Stomach (tissue), 9 donors: ENCODE results near the gene BARX1. TPM values are rescaled to one million over a fixed set of nuclear protein-coding genes. Genes with fewer than 3 reads are reported as not detected.
"Not testable (repeated sequence)": the region's sequence is repeated elsewhere in the genome, so short reads cannot be mapped to it uniquely, and the experiment has no call there.

Source experiments
- DNase-seq, 2 donors: peaks; one replicate each; pipeline versions ENCODE4 v3.0.0 to v3.0.0-alpha.2; 2013 to 2019
- H3K27ac ChIP-seq, 5 donors: fragments of 200-600 bp in 4 of 5; sonication (generic) in 4 of 5; one replicate each; pipeline ENCODE4 v1.5.1; 2013 to 2019; ENCODE audit warnings: mild to moderate bottlenecking in 1 of 5, moderate library complexity in 1 of 5
- H3K27me3 ChIP-seq, 3 donors: fragments of 200-600 bp; sonication (generic); one replicate each; pipeline ENCODE4 v1.5.1; 2017 to 2019; ENCODE audit warnings: mixed run types in 1 of 3
- H3K36me3 ChIP-seq, 4 donors: fragments of 200-600 bp; sonication (generic); 1 replicate in 3 of 4; 2 replicates in 1 of 4; pipeline ENCODE4 v1.5.1; 2016 to 2019
- H3K4me1 ChIP-seq, 4 donors: fragments of 200-600 bp; sonication (generic); one replicate each; pipeline ENCODE4 v1.5.1; 2016 to 2019
- H3K4me3 ChIP-seq, 4 donors: fragments of 200-600 bp; sonication (generic) in 3 of 4; one replicate each; pipeline ENCODE4 v1.5.1; 2016 to 2019; ENCODE audit warnings: mild to moderate bottlenecking in 1 of 4
- H3K9me3 ChIP-seq, 4 donors: fragments of 200-600 bp; sonication (generic); one replicate each; pipeline ENCODE4 v1.5.1; 2016 to 2019
- EP300 ChIP-seq: sonication (generic); formaldehyde crosslinking; IDR thresholded peaks from one replicate; pipeline ENCODE4 v1.6.1; 2017; ENCODE audit warnings: antibody characterized with exemption
- POLR2A ChIP-seq, 4 donors: fragments of 450-650 bp; IDR thresholded peaks; one replicate each; pipeline ENCODE4 v1.6.1; 2016; ENCODE audit warnings: antibody characterized with exemption in 4 of 4, control low read depth in 2 of 4, mild to moderate bottlenecking in 1 of 4, moderate library complexity in 1 of 4
- POLR2AphosphoS5 ChIP-seq, 3 donors: sonication (generic); formaldehyde crosslinking; IDR thresholded peaks; one replicate each; pipeline ENCODE4 v1.6.1; 2016; ENCODE audit warnings: antibody characterized with exemption in 3 of 3
- WGBS, 5 donors: extraction: QIAGEN DNeasy Blood & Tissue Kit in 3 of 5; methylation state at CpG; one replicate each; pipeline versions ENCODE4 v1.1.5 to v1.1.7; 2013 to 2018; 5-methylcytosine and 5-hydroxymethylcytosine counted together
- intact Hi-C: fragments of 100-400 bp; cut with DNase I; formaldehyde crosslinking; loops from one replicate; pipeline ENCODE4 v1.15.1; 2023; ENCODE audit warnings: low total_unique reads
- polyA plus RNA-seq, 3 donors: library from polyadenylated mRNA; stranded (reverse); fragments of 200-250 nt; gene quantifications; one replicate each; pipeline ENCODE4 v1.2.3, GENCODE V29; 2013
- total RNA-seq, 5 donors: library from RNA; depleted of rRNA; stranded (reverse); fragments of >200 nt; gene quantifications; one replicate each; pipeline versions ENCODE4 v1.1.0 to v1.2.3, GENCODE V29; 2014 to 2016
- TF ChIP-seq, protein P1 (sequence below), 7 experiments: fragments of 450-650 bp in 4 of 7; fragments of 200-600 bp in 3 of 7; sonication (generic) in 3 of 7; IDR thresholded peaks; one replicate each; pipeline ENCODE4 v1.5.1; 2016 to 2019; ENCODE audit warnings: antibody characterized with exemption in 7 of 7, control low read depth in 2 of 7, mild to moderate bottlenecking in 1 of 7
- donor health status: healthy with polysubstance abuse.
- donor health status: Bipolar disorder and iron deficiency.
- donor health status: healthy.

BARX1 gene
- total and polyA plus RNA-seq, 8 donors: 42.0 to 256 (median 141) TPM; not detected in 1

GRCh38 chr9:93978551-93978950, 23.4 kb upstream of the BARX1 start:
- Histone ChIP-seq H3K27ac (no peak overlapping the region), H3K4me3 (no peak overlapping the region), H3K9me3 (peaks cover 0 to under 1% (median 0%) of the 10 kb centered on the region in 4 donors), H3K4me1 (peaks cover 0 to 20% (median 8%) of the 10 kb centered on the region in 4 donors), H3K27me3 (no peaks in the 10 kb centered on the region), H3K36me3 (peaks cover 0 to 22% (median 6%) of the 10 kb centered on the region in 4 donors)
- no peak for DNase-seq
- WGBS, 5 donors: 85 to 91% (median 89%) methylated on average over 2 of the region's 2 CpGs
- no peak for TF ChIP-seq POLR2AphosphoS5 (IDR thresholded peaks at IDR 0.05)
- intact Hi-C loops: no loop called here

- Histone ChIP-seq H3K36me3 (peaks cover 0 to 37% (median 11%) of the 10 kb centered on the region in 4 donors), H3K27ac (no peak overlapping the region), H3K9me3 (peaks cover 0 to 8% (median 2%) of the 10 kb centered on the region in 4 donors), H3K4me3 (no peak overlapping the region), H3K27me3 (no peaks in the 10 kb centered on the region), H3K4me1 (peaks cover 0 to 21% (median 8%) of the 10 kb centered on the region in 4 donors)
- intact Hi-C loops: no loop called here
- TF ChIP-seq EP300 (no peak), POLR2AphosphoS5 (IDR thresholded peaks at IDR 0.05) (no peak), POLR2A (IDR thresholded peaks at IDR 0.05) (no peak)
- TF ChIP-seq, protein P1, sequence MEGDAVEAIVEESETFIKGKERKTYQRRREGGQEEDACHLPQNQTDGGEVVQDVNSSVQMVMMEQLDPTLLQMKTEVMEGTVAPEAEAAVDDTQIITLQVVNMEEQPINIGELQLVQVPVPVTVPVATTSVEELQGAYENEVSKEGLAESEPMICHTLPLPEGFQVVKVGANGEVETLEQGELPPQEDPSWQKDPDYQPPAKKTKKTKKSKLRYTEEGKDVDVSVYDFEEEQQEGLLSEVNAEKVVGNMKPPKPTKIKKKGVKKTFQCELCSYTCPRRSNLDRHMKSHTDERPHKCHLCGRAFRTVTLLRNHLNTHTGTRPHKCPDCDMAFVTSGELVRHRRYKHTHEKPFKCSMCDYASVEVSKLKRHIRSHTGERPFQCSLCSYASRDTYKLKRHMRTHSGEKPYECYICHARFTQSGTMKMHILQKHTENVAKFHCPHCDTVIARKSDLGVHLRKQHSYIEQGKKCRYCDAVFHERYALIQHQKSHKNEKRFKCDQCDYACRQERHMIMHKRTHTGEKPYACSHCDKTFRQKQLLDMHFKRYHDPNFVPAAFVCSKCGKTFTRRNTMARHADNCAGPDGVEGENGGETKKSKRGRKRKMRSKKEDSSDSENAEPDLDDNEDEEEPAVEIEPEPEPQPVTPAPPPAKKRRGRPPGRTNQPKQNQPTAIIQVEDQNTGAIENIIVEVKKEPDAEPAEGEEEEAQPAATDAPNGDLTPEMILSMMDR (IDR thresholded peaks at IDR 0.05): no peak
- no peak for DNase-seq
- WGBS, 5 donors: 68 to 80% (median 78%) methylated on average over 3 to 5 of the region's 5 CpGs
Observed at GRCh38 chr9:93976973-93977372, 21.8 kb upstream of the BARX1 start.

GRCh38 chr9:93976081-93976480, 20.9 kb upstream of the BARX1 start:
- WGBS, 5 donors: 72 to 93% (median 81%) methylated on average over 3 of the region's 3 CpGs
- H3K9me3 ChIP-seq: peaks cover 0 to 8% (median 4%) of the 10 kb centered on the region in 4 donors
- TF ChIP-seq POLR2AphosphoS5 (IDR thresholded peaks at IDR 0.05) (no peak), EP300 (no peak), POLR2A (IDR thresholded peaks at IDR 0.05) (no peak)
- TF ChIP-seq, protein P1 (IDR thresholded peaks at IDR 0.05): no peak

GRCh38 chr9:93975262-93975661, 20.1 kb upstream of the BARX1 start:
- 78 to 88% (median 86%) methylated on average over 6 to 7 of the region's 7 CpGs for WGBS, 5 donors
- TF ChIP-seq POLR2AphosphoS5 (IDR thresholded peaks at IDR 0.05) (no peak), EP300 (no peak), POLR2A (IDR thresholded peaks at IDR 0.05) (no peak)
- TF ChIP-seq, protein P1 (IDR thresholded peaks at IDR 0.05): no peak
- H3K27me3 ChIP-seq: no peaks in the 10 kb centered on the region
- no peak for DNase-seq
- H3K4me1 ChIP-seq: peaks cover 0 to 21% (median 8%) of the 10 kb centered on the region in 4 donors
- no peak overlapping the region for H3K27ac ChIP-seq
- H3K9me3 ChIP-seq: peaks cover 0 to 8% (median 4%) of the 10 kb centered on the region in 4 donors
- H3K4me3 ChIP-seq: no peak overlapping the region
- H3K36me3 ChIP-seq: peaks cover 0 to 51% (median 19%) of the 10 kb centered on the region in 4 donors
- intact Hi-C loops: no loop called here

More at GRCh38 chr9:93976081-93976480, 20.9 kb upstream of the BARX1 start:
- intact Hi-C loops: no loop called here
- H3K27ac ChIP-seq: no peak overlapping the region
- DNase-seq: no peak
- no peaks in the 10 kb centered on the region for H3K27me3 ChIP-seq
- peaks cover 0 to 46% (median 18%) of the 10 kb centered on the region in 4 donors for H3K36me3 ChIP-seq
- H3K4me1 ChIP-seq: peaks cover 0 to 21% (median 8%) of the 10 kb centered on the region in 4 donors
- H3K4me3 ChIP-seq: no peak overlapping the region

DNA sequence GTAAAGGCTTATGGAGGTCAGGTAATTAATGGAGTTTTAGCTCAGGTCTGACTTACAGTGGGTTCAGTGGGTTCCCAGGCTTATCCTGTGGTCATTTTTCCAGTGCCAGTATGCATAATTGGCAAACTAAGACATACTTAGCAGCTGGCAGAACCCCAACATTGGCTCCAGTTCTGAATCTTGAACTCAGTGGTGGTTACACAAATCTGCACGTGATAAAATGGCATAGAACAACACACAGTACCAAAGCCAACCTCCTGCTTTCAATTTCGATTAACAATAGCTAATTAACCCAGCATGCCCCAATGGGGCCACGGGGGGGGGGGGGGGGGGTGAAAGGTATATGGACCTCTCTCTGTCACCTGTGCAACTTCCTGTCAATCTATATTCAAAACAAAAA, 19.0 kb upstream of the BARX1 start:
- intact Hi-C loops: no loop called here
- Histone ChIP-seq H3K27me3 (no peaks in the 10 kb centered on the region), H3K27ac (peak overlapping the region in 1 of 5 donors; percentile 58), H3K4me3 (no peak overlapping the region), H3K4me1 (peaks cover 0 to 18% (median 9%) of the 10 kb centered on the region in 4 donors), H3K9me3 (peaks cover 0 to 8% (median 4%) of the 10 kb centered on the region in 4 donors), H3K36me3 (peaks cover 0 to 54% (median 19%) of the 10 kb centered on the region in 4 donors)
- DNase-seq: peak in 1 of 2 donors; percentile 87
- WGBS, 5 donors: 19 to 41% (median 25%) methylated on average over 3 of the region's 3 CpGs
- no peak for TF ChIP-seq EP300
- peak in 1 of 3 donors; percentile 51 for TF ChIP-seq POLR2AphosphoS5 (IDR thresholded peaks at IDR 0.05)
- TF ChIP-seq, protein P1 (IDR thresholded peaks at IDR 0.05): no peak

- H3K4me3 ChIP-seq, DNase-seq, intact Hi-C loops, H3K27me3 ChIP-seq, H3K27ac ChIP-seq, H3K9me3 ChIP-seq: not testable (repeated sequence)
- WGBS, 5 donors: 88 to 96% (median 94%) methylated on average over 3 of the region's 3 CpGs
- Histone ChIP-seq H3K36me3 (peaks cover 0 to 51% (median 19%) of the 10 kb centered on the region in 4 donors), H3K4me1 (peaks cover 0 to 29% (median 19%) of the 10 kb centered on the region in 4 donors)
Observed at GRCh38 chr9:93972655-93973054, 17.5 kb upstream of the BARX1 start.
